Hepatocyte (in vitro differentiated cells): ENCODE measurements around the gene SSTR3. TPM values are rescaled to one million over a fixed set of nuclear protein-coding genes. Genes with fewer than 3 reads are reported as not detected.

Experiments
- DNase-seq: peaks from one replicate; pipeline ENCODE4 v3.0.0-alpha.2; 2016; ENCODE audit warnings: low spot score
- H2AFZ ChIP-seq: fragments of 200-600 bp; sonication (generic); 2 replicates; pipeline ENCODE4 v1.6.0; 2016; ENCODE audit warnings: antibody characterized with exemption, mild to moderate bottlenecking
- H3K27ac ChIP-seq: fragments of 200-600 bp; sonication (generic); 2 replicates; pipeline ENCODE4 v1.5.1; 2016; ENCODE audit warnings: mild to moderate bottlenecking
- H3K27me3 ChIP-seq: fragments of 200-600 bp; sonication (generic); 2 replicates; pipeline ENCODE4 v1.6.1; 2016
- H3K36me3 ChIP-seq: fragments of 200-600 bp; sonication (generic); replicated peaks from 2 replicates; pipeline ENCODE4 v1.5.1; 2016; ENCODE audit warnings: low read depth; ENCODE audit not compliant: insufficient read depth
- H3K4me1 ChIP-seq: fragments of 200-600 bp; sonication (generic); 2 replicates; pipeline ENCODE4 v1.5.1; 2016; ENCODE audit warnings: mild to moderate bottlenecking, moderate library complexity; ENCODE audit not compliant: insufficient read depth
- H3K4me2 ChIP-seq: fragments of 200-600 bp; sonication (generic); 2 replicates; pipeline ENCODE4 v1.6.0; 2016
- H3K4me3 ChIP-seq: fragments of 200-600 bp; sonication (generic); 2 replicates; pipeline ENCODE4 v1.5.1; 2016; ENCODE audit warnings: mild to moderate bottlenecking
- H3K79me2 ChIP-seq: fragments of 200-600 bp; sonication (generic); 2 replicates; pipeline ENCODE4 v1.6.0; 2017; ENCODE audit warnings: mild to moderate bottlenecking
- H3K9me2 ChIP-seq: fragments of 200-600 bp; sonication (generic); replicated peaks from 2 replicates; pipeline ENCODE4 v1.6.0; 2017; ENCODE audit warnings: mild to moderate bottlenecking; ENCODE audit not compliant: insufficient read depth
- H3K9me3 ChIP-seq: fragments of 200-600 bp; sonication (generic); 2 replicates; pipeline ENCODE4 v1.5.1; 2016; ENCODE audit warnings: low read depth, mild to moderate bottlenecking
- H4K20me1 ChIP-seq: fragments of 200-600 bp; sonication (generic); 2 replicates; pipeline ENCODE4 v1.6.0; 2016; ENCODE audit warnings: mild to moderate bottlenecking; ENCODE audit not compliant: insufficient read depth, poor library complexity, severe bottlenecking
- CTCF ChIP-seq: fragments of 200-600 bp; sonication (generic); IDR thresholded peaks from 2 replicates; pipeline ENCODE4 v1.5.1; 2016; ENCODE audit warnings: antibody characterized with exemption, mild to moderate bottlenecking; ENCODE audit not compliant: poor library complexity
- EZH2 ChIP-seq: fragments of 200-600 bp; sonication (generic); IDR thresholded peaks from 2 replicates; pipeline ENCODE4 v1.6.1; 2016; ENCODE audit warnings: antibody characterized with exemption, mild to moderate bottlenecking, borderline replicate concordance
- EZH2phosphoT487 ChIP-seq: fragments of 200-600 bp; sonication (generic); IDR thresholded peaks from one replicate; pipeline ENCODE4 v1.6.1; 2018; ENCODE audit warnings: antibody characterized with exemption, mild to moderate bottlenecking, low read depth, moderate library complexity; ENCODE audit not compliant: unreplicated experiment, severe bottlenecking
- WGBS: methylation state at CpG from one replicate; pipeline ENCODE4 v1.1.6; 2016; ENCODE audit warnings: low lambda C conversion rate; ENCODE audit errors: missing lambda C conversion rate; 5-methylcytosine and 5-hydroxymethylcytosine counted together
- polyA plus RNA-seq: library from polyadenylated mRNA; unstranded; fragments of >200 nt; fragmentation: Nextera tagmentation; extraction: Ambion mirVana; gene quantifications from 2 replicates; pipeline ENCODE4 v1.2.1, GENCODE V29; 2016
- total RNA-seq: library from RNA; depleted of rRNA; stranded (reverse); fragments of >200 nt; gene quantifications from 2 replicates; pipeline ENCODE4 v1.2.3, GENCODE V29; 2014

SSTR3 gene
- total and polyA plus RNA-seq, 2 experiments from 2014 or later, result 0.47 to 2.8 TPM

DNA sequence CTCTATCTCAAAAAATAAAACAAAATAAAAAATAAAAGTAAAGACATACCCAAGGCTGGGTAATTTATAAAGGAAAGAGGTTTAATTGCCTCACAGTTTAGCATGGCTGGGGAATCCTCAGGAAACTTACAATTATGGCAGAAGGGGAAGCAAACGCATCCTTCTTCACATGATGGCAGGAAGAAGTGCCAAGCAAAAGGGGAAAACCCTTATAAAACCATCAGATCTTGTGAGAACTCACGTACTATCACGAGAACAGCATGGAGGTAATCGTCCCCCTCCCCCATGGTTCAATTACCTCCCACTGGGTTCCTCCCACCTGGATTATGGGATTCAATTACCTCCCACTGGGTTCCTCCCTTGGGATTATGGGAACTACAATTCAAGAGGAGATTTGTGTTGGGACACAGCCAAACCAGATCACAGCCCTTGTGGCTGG lies 8.3 kb upstream of the SSTR3 start:
- no peak overlapping the region for H2AFZ ChIP-seq
- no peak overlapping the region for H3K27ac ChIP-seq

DNA sequence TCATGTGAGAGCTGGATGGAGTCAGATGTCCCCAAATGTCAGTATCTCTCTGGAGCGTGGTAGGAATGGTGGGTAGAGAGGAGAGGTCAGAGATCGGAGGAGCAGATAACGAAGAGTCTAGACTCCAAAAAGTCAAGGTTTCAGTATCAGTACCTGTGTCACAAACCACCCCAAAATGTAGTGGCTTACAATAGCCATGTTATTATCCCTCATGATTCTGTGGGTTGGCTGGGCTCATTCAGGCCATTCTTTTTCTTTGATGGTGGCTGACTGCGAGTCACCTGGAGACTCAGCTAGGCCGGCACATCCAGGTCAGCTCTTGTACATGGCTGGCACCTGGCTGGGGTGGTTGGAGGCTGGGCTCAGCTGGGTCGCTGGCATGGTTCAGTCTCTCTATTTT lies 7.3 kb upstream of the SSTR3 start:
- 95% methylated on average over 6 of the region's 6 CpGs for WGBS
- no peaks in the 10 kb centered on the region for H3K79me2 ChIP-seq
- DNase-seq, result no peak
- no peaks in the 10 kb centered on the region for H3K27me3 ChIP-seq
- no peaks in the 10 kb centered on the region for H4K20me1 ChIP-seq
- no peaks in the 10 kb centered on the region for H3K36me3 ChIP-seq
- no peaks in the 10 kb centered on the region for H3K9me3 ChIP-seq
- H2AFZ ChIP-seq, result no peak overlapping the region
- H3K4me2 ChIP-seq, result no peak overlapping the region
- no peak overlapping the region for H3K4me3 ChIP-seq
- TF ChIP-seq EZH2phosphoT487, result no peak
- H3K4me1 ChIP-seq, result peaks cover 1% of the 10 kb centered on the region
- H3K9me2 ChIP-seq, result no peaks in the 10 kb centered on the region
- no peak overlapping the region for H3K27ac ChIP-seq

More for the DNA sequence above, 8.3 kb upstream of the SSTR3 start:
- no peak overlapping the region for H3K4me3 ChIP-seq
- H3K4me2 ChIP-seq, result no peak overlapping the region
- no peaks in the 10 kb centered on the region for H3K9me2 ChIP-seq
- no peak for TF ChIP-seq EZH2phosphoT487
- no peak for TF ChIP-seq EZH2
- no peak for TF ChIP-seq CTCF
- no peaks in the 10 kb centered on the region for H3K4me1 ChIP-seq
- H4K20me1 ChIP-seq, result no peaks in the 10 kb centered on the region
- no peak for DNase-seq
- H3K36me3 ChIP-seq, result no peaks in the 10 kb centered on the region
- H3K9me3 ChIP-seq, result no peaks in the 10 kb centered on the region
- 82% methylated on average over 4 of the region's 4 CpGs for WGBS
- no peaks in the 10 kb centered on the region for H3K79me2 ChIP-seq
- H3K27me3 ChIP-seq, result no peaks in the 10 kb centered on the region

- Histone ChIP-seq H3K27me3 (no peaks in the 10 kb centered on the region), H3K4me1 (peaks cover 7% of the 10 kb centered on the region), H3K9me3 (no peaks in the 10 kb centered on the region), H3K27ac (no peak overlapping the region), H4K20me1 (no peaks in the 10 kb centered on the region), H3K36me3 (no peaks in the 10 kb centered on the region), H3K79me2 (no peaks in the 10 kb centered on the region), H3K9me2 (no peaks in the 10 kb centered on the region), H2AFZ (no peak overlapping the region), H3K4me2 (no peak overlapping the region), H3K4me3 (no peak overlapping the region)
- 70% methylated on average over 7 of the region's 7 CpGs for WGBS
- DNase-seq, result no peak
- TF ChIP-seq EZH2phosphoT487, result no peak
- TF ChIP-seq EZH2, result no peak
- TF ChIP-seq CTCF, result no peak
These were observed 6.6 kb upstream of the SSTR3 start for GRCh38 chr22:37218771-37219411.

DNA sequence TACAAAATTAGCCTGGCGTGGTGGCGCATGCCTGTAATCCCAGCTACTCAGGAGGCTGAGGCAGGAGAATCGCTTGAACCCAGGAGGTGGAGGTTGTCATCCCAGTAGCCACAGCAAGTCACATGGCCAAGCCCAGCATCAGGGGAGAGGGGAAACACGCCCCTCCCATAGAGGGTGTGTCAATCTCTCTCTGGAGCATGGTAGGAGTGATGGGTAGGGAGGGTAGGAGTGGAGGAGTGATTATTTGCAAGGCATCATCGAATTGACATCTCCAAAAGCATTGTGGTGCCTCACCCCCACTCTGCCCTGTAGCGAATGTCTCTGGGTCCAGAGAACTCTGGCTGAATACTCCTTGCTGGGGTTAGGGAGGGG lies 6.1 kb upstream of the SSTR3 start:
- DNase-seq, result no peak
- H4K20me1 ChIP-seq, result no peaks in the 10 kb centered on the region
- no peak overlapping the region for H3K4me2 ChIP-seq
- no peaks in the 10 kb centered on the region for H3K9me3 ChIP-seq
- no peaks in the 10 kb centered on the region for H3K36me3 ChIP-seq
- no peaks in the 10 kb centered on the region for H3K9me2 ChIP-seq
- H3K27ac ChIP-seq, result no peak overlapping the region
- 84% methylated on average over 6 of the region's 6 CpGs for WGBS
- no peaks in the 10 kb centered on the region for H3K27me3 ChIP-seq
- peaks cover 7% of the 10 kb centered on the region for H3K4me1 ChIP-seq
- no peak overlapping the region for H2AFZ ChIP-seq
- TF ChIP-seq EZH2 (no peak), CTCF (no peak), EZH2phosphoT487 (no peak)
- H3K79me2 ChIP-seq, result no peaks in the 10 kb centered on the region
- no peak overlapping the region for H3K4me3 ChIP-seq
